Measurements from ENCODE around the gene UTP3.

DNA sequence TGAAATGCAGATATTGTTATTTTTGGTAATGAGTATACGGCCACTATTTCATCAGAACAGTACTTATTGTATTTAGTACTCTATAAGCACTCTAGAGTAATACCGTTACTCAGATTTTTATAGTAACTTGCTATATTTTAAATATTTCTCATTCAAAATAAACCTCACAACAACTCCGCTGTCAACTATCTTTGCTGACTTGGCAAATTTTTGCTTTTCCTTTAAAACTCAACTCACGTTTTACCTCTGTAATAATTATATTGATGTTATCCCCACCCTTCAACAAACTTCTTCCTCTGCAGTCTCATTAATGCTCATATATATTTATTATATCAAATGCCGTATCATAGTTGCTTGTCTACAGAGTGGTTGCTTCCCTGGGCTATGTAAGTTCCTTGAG is 31.0 kb upstream of the UTP3 start:
- TF ChIP-seq, protein P1, sequence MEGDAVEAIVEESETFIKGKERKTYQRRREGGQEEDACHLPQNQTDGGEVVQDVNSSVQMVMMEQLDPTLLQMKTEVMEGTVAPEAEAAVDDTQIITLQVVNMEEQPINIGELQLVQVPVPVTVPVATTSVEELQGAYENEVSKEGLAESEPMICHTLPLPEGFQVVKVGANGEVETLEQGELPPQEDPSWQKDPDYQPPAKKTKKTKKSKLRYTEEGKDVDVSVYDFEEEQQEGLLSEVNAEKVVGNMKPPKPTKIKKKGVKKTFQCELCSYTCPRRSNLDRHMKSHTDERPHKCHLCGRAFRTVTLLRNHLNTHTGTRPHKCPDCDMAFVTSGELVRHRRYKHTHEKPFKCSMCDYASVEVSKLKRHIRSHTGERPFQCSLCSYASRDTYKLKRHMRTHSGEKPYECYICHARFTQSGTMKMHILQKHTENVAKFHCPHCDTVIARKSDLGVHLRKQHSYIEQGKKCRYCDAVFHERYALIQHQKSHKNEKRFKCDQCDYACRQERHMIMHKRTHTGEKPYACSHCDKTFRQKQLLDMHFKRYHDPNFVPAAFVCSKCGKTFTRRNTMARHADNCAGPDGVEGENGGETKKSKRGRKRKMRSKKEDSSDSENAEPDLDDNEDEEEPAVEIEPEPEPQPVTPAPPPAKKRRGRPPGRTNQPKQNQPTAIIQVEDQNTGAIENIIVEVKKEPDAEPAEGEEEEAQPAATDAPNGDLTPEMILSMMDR (IDR thresholded peaks at IDR 0.05), result no peak
- no peak for TF ChIP-seq POLR2A (IDR thresholded peaks at IDR 0.05)
